Neural progenitor cell (in vitro differentiated cells): Measurements from ENCODE around the gene NLRP8. TPM values are rescaled to one million over a fixed set of nuclear protein-coding genes. Genes with fewer than 3 reads are reported as not detected.
"Not testable (repeated sequence)": the region's sequence is repeated elsewhere in the genome, so short reads cannot be mapped to it uniquely, and the experiment has no call there.

Source experiments
- DNase-seq: peaks from one replicate; pipeline ENCODE4 v3.0.0-alpha.2; 2016; ENCODE audit warnings: low spot score
- H2AFZ ChIP-seq: fragments of 200-600 bp; sonication (generic); replicated peaks from 2 replicates; pipeline ENCODE4 v1.6.1; 2016; ENCODE audit warnings: antibody characterized with exemption
- H3F3A ChIP-seq: fragments of 200-600 bp; sonication (generic); 2 replicates; pipeline ENCODE4 v1.6.1; 2016; ENCODE audit warnings: antibody characterized with exemption, low read depth
- H3K27ac ChIP-seq: fragments of 200-600 bp; sonication (generic); 2 replicates; pipeline ENCODE4 v1.5.1; 2016; ENCODE audit warnings: mild to moderate bottlenecking
- H3K27me3 ChIP-seq: fragments of 200-600 bp; sonication (generic); 2 replicates; pipeline ENCODE4 v1.6.1; 2016; ENCODE audit warnings: mild to moderate bottlenecking, moderate library complexity
- H3K36me3 ChIP-seq: fragments of 200-600 bp; sonication (generic); 2 replicates; pipeline ENCODE4 v1.5.1; 2016
- H3K4me1 ChIP-seq: fragments of 200-600 bp; sonication (generic); 2 replicates; pipeline ENCODE4 v1.6.1; 2016; ENCODE audit warnings: mixed run types
- H3K4me2 ChIP-seq: fragments of 200-600 bp; sonication (generic); 2 replicates; pipeline ENCODE4 v1.6.1; 2016
- H3K4me3 ChIP-seq: fragments of 200-600 bp; sonication (generic); 2 replicates; pipeline ENCODE4 v1.5.1; 2016
- H3K79me2 ChIP-seq: fragments of 200-600 bp; sonication (generic); 2 replicates; pipeline ENCODE4 v1.6.1; 2016; ENCODE audit warnings: low read depth
- H3K9ac ChIP-seq: fragments of 200-600 bp; sonication (generic); 2 replicates; pipeline ENCODE4 v1.6.1; 2016
- H3K9me3 ChIP-seq: fragments of 200-600 bp; sonication (generic); 2 replicates; pipeline ENCODE4 v1.5.1; 2016; ENCODE audit warnings: low read depth
- H4K20me1 ChIP-seq: fragments of 200-600 bp; sonication (generic); 2 replicates; pipeline ENCODE4 v1.6.1; 2016; ENCODE audit warnings: low read depth
- H3K27ac Mint-ChIP-seq: 3 replicates; pipeline ENCODE4 v1.8.0; 2021; ENCODE audit warnings: mixed read lengths
- H3K27me3 Mint-ChIP-seq: 2 replicates; pipeline ENCODE4 v1.8.0; 2022; ENCODE audit warnings: low read depth, mild to moderate bottlenecking, inconsistent platforms, moderate library complexity, mixed read lengths; ENCODE audit not compliant: insufficient read depth
- H3K36me3 Mint-ChIP-seq: 3 replicates; pipeline ENCODE4 v1.8.0; 2021; ENCODE audit warnings: mixed read lengths
- H3K4me1 Mint-ChIP-seq: 3 replicates; pipeline ENCODE4 v1.8.0; 2021; ENCODE audit warnings: mixed read lengths
- H3K4me3 Mint-ChIP-seq: 3 replicates; pipeline ENCODE4 v1.8.0; 2021; ENCODE audit warnings: mild to moderate bottlenecking, moderate library complexity, mixed read lengths
- H3K9me3 Mint-ChIP-seq: 3 replicates; pipeline ENCODE4 v1.8.0; 2020; ENCODE audit warnings: mixed read lengths
- CTCF ChIP-seq: fragments of 200-600 bp; sonication (generic); IDR thresholded peaks from 2 replicates; pipeline ENCODE4 v1.5.1; 2017; ENCODE audit warnings: antibody characterized with exemption, mild to moderate bottlenecking
- EZH2 ChIP-seq: fragments of 200-600 bp; sonication (generic); IDR thresholded peaks from 2 replicates; pipeline ENCODE4 v1.6.1; 2017; ENCODE audit warnings: antibody characterized with exemption, mild to moderate bottlenecking, moderate library complexity
- EZH2phosphoT487 ChIP-seq: fragments of 200-600 bp; sonication (generic); IDR thresholded peaks from 2 replicates; pipeline ENCODE4 v1.6.1; 2017; ENCODE audit warnings: antibody characterized with exemption
- total RNA-seq: library from RNA; depleted of rRNA; stranded (reverse); fragments of >200 nt; gene quantifications from 2 replicates; pipeline ENCODE4 v1.2.3, GENCODE V29; 2015; ENCODE audit warnings: low replicate concordance

NLRP8 gene
- total RNA-seq, 1 donor from 2014 or later = not detected

GRCh38 chr19:55927991-55928390, 19.6 kb upstream of the NLRP8 start:
- Histone ChIP-seq H3K36me3 (no peaks in the 10 kb centered on the region), H3K27ac (no peak overlapping the region), H3K4me1 (no peaks in the 10 kb centered on the region), H3F3A (no peaks in the 10 kb centered on the region), H3K79me2 (no peaks in the 10 kb centered on the region), H2AFZ (no peak overlapping the region), H3K27me3 (no peaks in the 10 kb centered on the region), H3K4me3 (no peak overlapping the region), H3K4me2 (no peak overlapping the region), H3K9ac (no peak overlapping the region), H3K9me3 (peaks cover 18% of the 10 kb centered on the region), H4K20me1 (no peaks in the 10 kb centered on the region)
- Mint-ChIP-seq H3K36me3 (no peaks in the 10 kb centered on the region), H3K4me1 (no peaks in the 10 kb centered on the region), H3K9me3 (peaks cover 36% of the 10 kb centered on the region), H3K27me3 (peaks cover 2% of the 10 kb centered on the region), H3K27ac (no peak overlapping the region), H3K4me3 (no peak overlapping the region)
- no peak for TF ChIP-seq EZH2phosphoT487
- no peak for TF ChIP-seq CTCF
- TF ChIP-seq EZH2 = no peak
- no peak for DNase-seq

GRCh38 chr19:55929258-55929657, 18.4 kb upstream of the NLRP8 start:
- H3K36me3 ChIP-seq, H3K27ac ChIP-seq, H3K27me3 Mint-ChIP-seq, H2AFZ ChIP-seq, H3K4me2 ChIP-seq, H3K4me1 ChIP-seq, H3K4me3 Mint-ChIP-seq, H3K36me3 Mint-ChIP-seq, H3K27ac Mint-ChIP-seq, H3K79me2 ChIP-seq, H3K9ac ChIP-seq, H3K4me3 ChIP-seq, H4K20me1 ChIP-seq, H3K27me3 ChIP-seq, H3F3A ChIP-seq, DNase-seq, H3K4me1 Mint-ChIP-seq: not testable (repeated sequence)
- H3K9me3 ChIP-seq = peaks cover 28% of the 10 kb centered on the region
- H3K9me3 Mint-ChIP-seq = peaks cover 42% of the 10 kb centered on the region

GRCh38 chr19:55930996-55931515, 16.6 kb upstream of the NLRP8 start:
- H3K36me3 Mint-ChIP-seq = no peaks in the 10 kb centered on the region
- Histone ChIP-seq H2AFZ (no peak overlapping the region), H3K27ac (no peak overlapping the region), H3K36me3 (no peaks in the 10 kb centered on the region), H3K4me1 (no peaks in the 10 kb centered on the region), H3K79me2 (no peaks in the 10 kb centered on the region), H3K4me2 (no peak overlapping the region), H3K27me3 (no peaks in the 10 kb centered on the region), H3K9ac (no peak overlapping the region), H3K9me3 (peaks cover 24% of the 10 kb centered on the region), H3K4me3 (no peak overlapping the region), H3F3A (no peaks in the 10 kb centered on the region), H4K20me1 (no peaks in the 10 kb centered on the region)
- TF ChIP-seq EZH2 = no peak
- no peak for TF ChIP-seq EZH2phosphoT487
- TF ChIP-seq CTCF = no peak
- no peaks in the 10 kb centered on the region for H3K4me1 Mint-ChIP-seq
- DNase-seq = no peak
- H3K27me3 Mint-ChIP-seq = peaks cover 6% of the 10 kb centered on the region
- H3K27ac Mint-ChIP-seq = no peak overlapping the region
- peaks cover 50% of the 10 kb centered on the region for H3K9me3 Mint-ChIP-seq
- no peak overlapping the region for H3K4me3 Mint-ChIP-seq

- Histone ChIP-seq H3K79me2 (no peaks in the 10 kb centered on the region), H3K9ac (no peak within 1 kb of the TSS), H3K4me1 (no peaks in the 10 kb centered on the region), H3K4me2 (no peak within 1 kb of the TSS), H3K36me3 (no peaks in the 10 kb centered on the region), H3K27ac (no peak within 1 kb of the TSS), H3F3A (no peaks in the 10 kb centered on the region), H4K20me1 (no peaks in the 10 kb centered on the region), H3K9me3 (peaks cover 18% of the 10 kb centered on the region), H3K4me3 (no peak within 1 kb of the TSS), H2AFZ (no peak within 1 kb of the TSS), H3K27me3 (no peaks in the 10 kb centered on the region)
- H3K27ac Mint-ChIP-seq = no peak within 1 kb of the TSS
- H3K4me3 Mint-ChIP-seq = no peak within 1 kb of the TSS
- no peaks in the 10 kb centered on the region for H3K36me3 Mint-ChIP-seq
- no peaks in the 10 kb centered on the region for H3K4me1 Mint-ChIP-seq
- no peak for DNase-seq
- peaks cover 6% of the 10 kb centered on the region for H3K27me3 Mint-ChIP-seq
- TF ChIP-seq EZH2phosphoT487 (no peak), EZH2 (no peak), CTCF (no peak)
- peaks cover 51% of the 10 kb centered on the region for H3K9me3 Mint-ChIP-seq
Measured at GRCh38 chr19:55931936-55932386, 15.7 kb upstream of the NLRP8 start, which contains the start of gene NLRP13. NLRP13 (minus strand) TSS chr19:55932336; CDS start chr19:55932311, 25 bp downstream.
